GM18505 (cell line): ENCODE measurements around the gene NKIRAS1.
"Not testable (repeated sequence)": the region's sequence is repeated elsewhere in the genome, so short reads cannot be mapped to it uniquely, and the experiment has no call there.

Source experiments
- ATAC-seq: cut with Tn5 transposase; IDR thresholded peaks from one replicate; pipeline ENCODE4 v1.9.1; 2021; ENCODE audit not compliant: unreplicated experiment
- POLR2A ChIP-seq: IDR thresholded peaks from 4 replicates; pipeline ENCODE4 v1.6.1; 2011; ENCODE audit warnings: borderline replicate concordance; ENCODE audit not compliant: insufficient read depth, insufficient read length; ENCODE audit errors: extremely low read depth

The NKIRAS1 gene

GRCh38 chr3:23880703-23881339, 36.0 kb downstream of the NKIRAS1 start:
- ATAC-seq, result no peak
- TF ChIP-seq POLR2A, result no peak

GRCh38 chr3:23879485-23879884, 37.3 kb downstream of the NKIRAS1 start:
- no peak for ATAC-seq

GRCh38 chr3:23877329-23877980, 39.3 kb downstream of the NKIRAS1 start:
- ATAC-seq, result no peak
- no peak for TF ChIP-seq POLR2A

More at GRCh38 chr3:23879485-23879884, 37.3 kb downstream of the NKIRAS1 start:
- TF ChIP-seq POLR2A, result no peak

- TF ChIP-seq POLR2A, result no peak
- ATAC-seq, result no peak
These were observed 39.9 kb downstream of the NKIRAS1 start for GRCh38 chr3:23876923-23877322.

GRCh38 chr3:23875113-23875725, 41.6 kb downstream of the NKIRAS1 start:
- ATAC-seq, result no peak
- no peak for TF ChIP-seq POLR2A

- ATAC-seq, result no peak
- TF ChIP-seq POLR2A, result no peak
These were observed 42.3 kb downstream of the NKIRAS1 start for GRCh38 chr3:23874359-23875112.

- no peak for TF ChIP-seq POLR2A
- no peak for ATAC-seq
These were observed 42.8 kb downstream of the NKIRAS1 start for GRCh38 chr3:23873941-23874340.

- TF ChIP-seq POLR2A, result no peak
- no peak for ATAC-seq
These were observed 44.5 kb downstream of the NKIRAS1 start for GRCh38 chr3:23872330-23872729.

- ATAC-seq, result not testable (repeated sequence)
These were observed 45.4 kb downstream of the NKIRAS1 start for GRCh38 chr3:23871361-23871760.

GRCh38 chr3:23870663-23871043, 46.1 kb downstream of the NKIRAS1 start:
- not testable (repeated sequence) for ATAC-seq

GRCh38 chr3:23869977-23870662, 46.7 kb downstream of the NKIRAS1 start:
- no peak for TF ChIP-seq POLR2A
- ATAC-seq, result no peak

GRCh38 chr3:23867838-23868237, 49.0 kb downstream of the NKIRAS1 start:
- TF ChIP-seq POLR2A, result no peak
- ATAC-seq, result no peak

- ATAC-seq, result no peak
- TF ChIP-seq POLR2A, result no peak
These were observed 49.4 kb downstream of the NKIRAS1 start for GRCh38 chr3:23867400-23867799.
